Smooth muscle cell (in vitro differentiated cells): ENCODE results near the gene CAMK1. TPM values are rescaled to one million over a fixed set of nuclear protein-coding genes. Genes with fewer than 3 reads are reported as not detected.

Experiments
- DNase-seq: peaks from one replicate; lab custom pipeline; 2025; ENCODE audit not compliant: unreplicated experiment; lab: John Stamatoyannopoulos, UW
- H2AFZ ChIP-seq: fragments of 200-600 bp; sonication (generic); 2 replicates; pipeline ENCODE4 v1.6.0; 2016; ENCODE audit warnings: antibody characterized with exemption, low read depth, mild to moderate bottlenecking
- H3F3A ChIP-seq: fragments of 200-600 bp; sonication (generic); 2 replicates; pipeline ENCODE4 v1.6.0; 2017; ENCODE audit warnings: antibody characterized with exemption, low read depth
- H3K27ac ChIP-seq: fragments of 200-600 bp; sonication (generic); 2 replicates; pipeline ENCODE4 v1.5.1; 2016; ENCODE audit warnings: low read depth, mild to moderate bottlenecking
- H3K27me3 ChIP-seq: fragments of 200-600 bp; sonication (generic); 2 replicates; pipeline ENCODE4 v1.6.1; 2016; ENCODE audit warnings: low read depth, mild to moderate bottlenecking
- H3K36me3 ChIP-seq: fragments of 200-600 bp; sonication (generic); 2 replicates; pipeline ENCODE4 v1.5.1; 2016; ENCODE audit warnings: low read depth
- H3K4me1 ChIP-seq: fragments of 200-600 bp; sonication (generic); 2 replicates; pipeline ENCODE4 v1.5.1; 2016; ENCODE audit warnings: low read depth
- H3K4me2 ChIP-seq: fragments of 200-600 bp; sonication (generic); 2 replicates; pipeline ENCODE4 v1.6.0; 2016; ENCODE audit warnings: mild to moderate bottlenecking
- H3K4me3 ChIP-seq: fragments of 200-600 bp; sonication (generic); 2 replicates; pipeline ENCODE4 v1.5.1; 2016; ENCODE audit warnings: mild to moderate bottlenecking
- H3K79me2 ChIP-seq: fragments of 200-600 bp; sonication (generic); 2 replicates; pipeline ENCODE4 v1.6.0; 2016; ENCODE audit warnings: low read depth, mild to moderate bottlenecking
- H3K9ac ChIP-seq: fragments of 200-600 bp; sonication (generic); 2 replicates; pipeline ENCODE4 v1.6.0; 2016; ENCODE audit warnings: low read depth
- H3K9me3 ChIP-seq: fragments of 200-600 bp; sonication (generic); replicated peaks from 2 replicates; pipeline ENCODE4 v1.5.1; 2016; ENCODE audit warnings: low read depth
- H4K20me1 ChIP-seq: fragments of 200-600 bp; sonication (generic); 2 replicates; pipeline ENCODE4 v1.6.0; 2016; ENCODE audit warnings: low read depth
- WGBS: methylation state at CpG from one replicate; pipeline ENCODE4 v1.1.7; 2016; ENCODE audit warnings: low lambda C conversion rate; 5-methylcytosine and 5-hydroxymethylcytosine counted together
- polyA plus RNA-seq: library from polyadenylated mRNA; unstranded; fragments of >200 nt; fragmentation: Nextera tagmentation; extraction: Ambion mirVana; gene quantifications from 2 replicates; pipeline ENCODE4 v1.2.1, GENCODE V29; 2016
- total RNA-seq: library from RNA; depleted of rRNA; stranded (reverse); fragments of >200 nt; gene quantifications from 2 replicates; pipeline ENCODE4 v1.2.3, GENCODE V29; 2014
- TF ChIP-seq, protein P1 (sequence below): fragments of 200-600 bp; sonication (generic); IDR thresholded peaks from 2 replicates; pipeline ENCODE4 v1.5.1; 2017; ENCODE audit warnings: borderline replicate concordance, mild to moderate bottlenecking, antibody characterized with exemption; ENCODE audit not compliant: insufficient read depth, poor library complexity, severe bottlenecking

The CAMK1 gene
- total and polyA plus RNA-seq, 2 experiments from 2014 or later, result 6.3 to 6.4 TPM

DNA sequence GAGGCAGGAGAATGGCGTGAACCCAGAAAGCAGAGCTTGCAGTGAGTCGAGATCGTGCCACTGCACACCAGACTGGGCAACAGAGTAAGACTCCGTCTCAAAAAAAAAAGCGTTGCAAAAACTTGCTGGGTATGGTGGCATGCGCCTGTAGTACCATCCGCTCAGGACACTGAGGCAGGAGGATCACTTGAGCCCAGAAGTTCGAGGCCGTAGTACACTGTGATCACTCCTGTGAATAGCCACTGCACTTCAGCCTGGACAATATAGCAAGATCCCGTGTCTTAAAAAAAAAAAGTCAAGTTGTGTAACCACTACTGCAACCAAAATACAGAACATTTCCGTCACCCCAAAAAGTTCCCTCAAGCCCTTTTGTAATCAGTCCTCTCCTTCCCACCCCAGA, 24.7 kb upstream of the CAMK1 start:
- TF ChIP-seq, protein P1, sequence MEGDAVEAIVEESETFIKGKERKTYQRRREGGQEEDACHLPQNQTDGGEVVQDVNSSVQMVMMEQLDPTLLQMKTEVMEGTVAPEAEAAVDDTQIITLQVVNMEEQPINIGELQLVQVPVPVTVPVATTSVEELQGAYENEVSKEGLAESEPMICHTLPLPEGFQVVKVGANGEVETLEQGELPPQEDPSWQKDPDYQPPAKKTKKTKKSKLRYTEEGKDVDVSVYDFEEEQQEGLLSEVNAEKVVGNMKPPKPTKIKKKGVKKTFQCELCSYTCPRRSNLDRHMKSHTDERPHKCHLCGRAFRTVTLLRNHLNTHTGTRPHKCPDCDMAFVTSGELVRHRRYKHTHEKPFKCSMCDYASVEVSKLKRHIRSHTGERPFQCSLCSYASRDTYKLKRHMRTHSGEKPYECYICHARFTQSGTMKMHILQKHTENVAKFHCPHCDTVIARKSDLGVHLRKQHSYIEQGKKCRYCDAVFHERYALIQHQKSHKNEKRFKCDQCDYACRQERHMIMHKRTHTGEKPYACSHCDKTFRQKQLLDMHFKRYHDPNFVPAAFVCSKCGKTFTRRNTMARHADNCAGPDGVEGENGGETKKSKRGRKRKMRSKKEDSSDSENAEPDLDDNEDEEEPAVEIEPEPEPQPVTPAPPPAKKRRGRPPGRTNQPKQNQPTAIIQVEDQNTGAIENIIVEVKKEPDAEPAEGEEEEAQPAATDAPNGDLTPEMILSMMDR, result no peak
- H4K20me1 ChIP-seq, result peaks cover 45% of the 10 kb centered on the region
- H2AFZ ChIP-seq, result no peak overlapping the region
- no peaks in the 10 kb centered on the region for H3K9me3 ChIP-seq
- peaks cover 71% of the 10 kb centered on the region for H3K79me2 ChIP-seq
- H3K4me2 ChIP-seq, result peak overlapping the region; percentile 95
- peak overlapping the region; percentile 86 for H3K4me3 ChIP-seq
- H3F3A ChIP-seq, result peaks cover 7% of the 10 kb centered on the region
- no peak for DNase-seq
- no peak overlapping the region for H3K9ac ChIP-seq
- H3K27me3 ChIP-seq, result no peaks in the 10 kb centered on the region
- WGBS, result over 99% methylated on average over 11 of the region's 11 CpGs
- peaks cover 10% of the 10 kb centered on the region for H3K4me1 ChIP-seq
- H3K36me3 ChIP-seq, result peaks cover 20% of the 10 kb centered on the region
- peak overlapping the region; percentile 96 for H3K27ac ChIP-seq

DNA sequence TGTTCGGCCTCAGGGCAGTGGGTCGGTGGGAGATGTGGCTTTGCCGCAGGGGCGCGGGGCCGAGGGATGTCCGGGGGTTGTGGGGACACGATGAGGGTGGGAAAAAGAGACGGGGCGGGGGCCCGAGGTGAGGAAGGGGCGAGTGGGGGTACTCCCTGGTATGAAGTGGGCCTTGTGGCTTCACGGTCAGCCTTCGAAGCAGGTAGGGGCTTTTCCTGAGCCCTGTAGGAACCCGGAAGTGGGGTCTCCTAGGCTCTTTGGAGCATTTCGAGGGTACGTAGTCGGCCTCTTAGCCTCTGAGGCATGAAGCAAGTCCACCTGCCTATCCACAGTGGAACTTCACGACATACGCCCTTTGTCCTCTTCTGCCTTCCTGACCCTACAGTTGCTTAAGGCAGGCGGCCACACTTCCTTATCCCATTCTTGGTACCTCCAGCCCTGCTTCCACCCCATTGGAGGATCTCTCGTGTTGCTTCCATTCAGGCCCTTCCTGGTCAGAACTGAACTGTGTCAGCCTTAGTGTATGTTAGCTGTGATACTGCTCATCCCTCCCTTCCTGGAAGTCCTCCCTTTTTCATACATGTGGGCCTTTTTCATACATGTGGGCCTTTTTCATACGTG, 23.5 kb upstream of the CAMK1 start:
- no peak for DNase-seq
- no peaks in the 10 kb centered on the region for H3K9me3 ChIP-seq

DNA sequence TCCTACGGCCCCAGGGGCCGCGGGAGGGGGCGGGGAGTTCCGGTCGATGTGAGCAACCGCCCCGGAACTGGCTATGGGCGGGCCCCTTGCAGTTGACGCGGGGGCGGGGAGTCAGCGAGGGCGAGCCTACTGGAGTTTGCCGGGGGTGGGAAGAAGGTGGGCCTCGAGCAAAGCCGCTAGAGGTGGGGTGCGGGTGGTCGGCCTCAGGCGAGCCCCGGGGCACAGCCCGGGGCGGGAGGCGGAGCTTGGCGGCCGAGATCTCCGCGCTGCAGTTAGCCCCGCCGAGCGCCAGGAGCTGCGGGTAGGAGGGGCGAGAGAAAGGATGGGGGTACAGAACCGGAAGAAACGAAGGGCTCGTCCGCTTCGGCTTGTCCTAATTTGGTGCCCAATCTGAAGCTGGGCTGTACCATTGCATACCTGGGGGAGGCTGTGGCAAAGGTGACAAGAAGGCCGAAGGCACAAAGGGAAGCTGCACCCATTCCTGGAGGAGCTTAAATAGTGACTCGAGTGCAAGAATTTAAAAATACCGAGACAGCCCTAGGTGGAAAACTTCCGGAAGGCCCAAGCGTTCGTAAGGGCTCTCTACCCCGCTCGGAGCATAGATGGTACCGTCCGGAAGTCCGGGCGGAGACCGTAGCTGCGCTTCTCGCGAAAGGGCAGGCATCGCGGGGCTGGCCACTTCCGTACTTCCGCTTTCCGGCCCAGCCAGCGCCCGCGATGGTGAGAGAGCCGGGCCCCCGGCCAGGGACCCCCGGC, 22.8 kb upstream of the CAMK1 start, which contains the start of the genes ARPC4 and TADA3:
Gene ARPC4 (plus strand): TSS at position 678 of the 756 bp plus-strand sequence. CDS start 40 bp downstream, at position 718.
Gene TADA3 (minus strand): TSS at position 69 of the 756 bp plus-strand sequence. CDS start 1,007 bp downstream, outside the sequence.
- H3K27ac ChIP-seq, result peak within 1 kb of the TSS; percentile 96
- H3K9ac ChIP-seq, result peak within 1 kb of the TSS; percentile 97
- peak; percentile 91 for DNase-seq
- peak within 1 kb of the TSS; percentile 95 for H3K4me2 ChIP-seq
- peaks cover 10% of the 10 kb centered on the region for H3K4me1 ChIP-seq
- under 1% methylated on average over 63 of the region's 65 CpGs for WGBS
- no peaks in the 10 kb centered on the region for H3K9me3 ChIP-seq
- peaks cover 5% of the 10 kb centered on the region for H3K36me3 ChIP-seq
- TF ChIP-seq, protein P1, result no peak
- peaks cover 7% of the 10 kb centered on the region for H3F3A ChIP-seq
- peaks cover 53% of the 10 kb centered on the region for H3K79me2 ChIP-seq
- no peak within 1 kb of the TSS for H2AFZ ChIP-seq
- no peaks in the 10 kb centered on the region for H3K27me3 ChIP-seq
- peaks cover 28% of the 10 kb centered on the region for H4K20me1 ChIP-seq
- peak within 1 kb of the TSS; percentile 86 for H3K4me3 ChIP-seq

More for the DNA sequence above, 23.5 kb upstream of the CAMK1 start:
- Histone ChIP-seq H3K9ac (peak overlapping the region; percentile 97), H3F3A (peaks cover 7% of the 10 kb centered on the region), H3K4me3 (peak overlapping the region; percentile 86), H3K4me1 (peaks cover 10% of the 10 kb centered on the region), H4K20me1 (peaks cover 33% of the 10 kb centered on the region), H3K79me2 (peaks cover 60% of the 10 kb centered on the region), H3K36me3 (peaks cover 12% of the 10 kb centered on the region), H3K4me2 (peak overlapping the region; percentile 95), H3K27ac (peak overlapping the region; percentile 96), H2AFZ (no peak overlapping the region), H3K27me3 (no peaks in the 10 kb centered on the region)
- TF ChIP-seq, protein P1, result no peak
- WGBS, result 2% methylated on average over 20 of the region's 23 CpGs
